Measurements from ENCODE around the gene MBD3L3.

The MBD3L3 gene

GRCh38 chr19:7098096-7098495, 39.6 kb upstream of the MBD3L3 start:
- TF ChIP-seq CTCF (IDR thresholded peaks at IDR 0.05; ENCODE audit: low read depth, low read length): no peak
- H3K4me3 ChIP-seq (replicated peaks in 1 of 2; ENCODE audit: low read depth in 2 of 2, low read length in 2 of 2): peak overlapping the region in 1 of 2 donors; percentile 79
- DNase-seq (ENCODE audit: low read depth in 2 of 2): no peak

- no peak overlapping the region for H3K4me3 ChIP-seq (replicated peaks in 1 of 2; ENCODE audit: low read depth in 2 of 2, low read length in 2 of 2)
- TF ChIP-seq CTCF (IDR thresholded peaks at IDR 0.05; ENCODE audit: low read depth, low read length): no peak
- DNase-seq (ENCODE audit: low read depth in 2 of 2): no peak
These were observed 30.5 kb upstream of the MBD3L3 start for GRCh38 chr19:7088999-7089398.

GRCh38 chr19:7083076-7083956, 24.8 kb upstream of the MBD3L3 start:
- no peak for TF ChIP-seq CTCF (IDR thresholded peaks at IDR 0.05; ENCODE audit: low read depth, low read length)
- peak; percentile 44 to 56 for DNase-seq (ENCODE audit: low read depth in 2 of 2)
- no peak overlapping the region for H3K4me3 ChIP-seq (replicated peaks in 1 of 2; ENCODE audit: low read depth in 2 of 2, low read length in 2 of 2)

- TF ChIP-seq CTCF (IDR thresholded peaks at IDR 0.05; ENCODE audit: low read depth, low read length): no peak
- H3K4me3 ChIP-seq (replicated peaks in 1 of 2; ENCODE audit: low read depth in 2 of 2, low read length in 2 of 2): no peak overlapping the region
- DNase-seq (ENCODE audit: low read depth in 2 of 2): no peak
These were observed 19.5 kb upstream of the MBD3L3 start for GRCh38 chr19:7078008-7078407.

GRCh38 chr19:7076151-7076550, 17.7 kb upstream of the MBD3L3 start:
- no peak overlapping the region for H3K4me3 ChIP-seq (replicated peaks in 1 of 2; ENCODE audit: low read depth in 2 of 2, low read length in 2 of 2)
- no peak for DNase-seq (ENCODE audit: low read depth in 2 of 2)
- TF ChIP-seq CTCF (IDR thresholded peaks at IDR 0.05; ENCODE audit: low read depth, low read length): no peak

GRCh38 chr19:7074705-7075282, 16.3 kb upstream of the MBD3L3 start:
- no peak overlapping the region for H3K4me3 ChIP-seq (replicated peaks in 1 of 2; ENCODE audit: low read depth in 2 of 2, low read length in 2 of 2)
- DNase-seq (ENCODE audit: low read depth in 2 of 2): no peak
- TF ChIP-seq CTCF (IDR thresholded peaks at IDR 0.05; ENCODE audit: low read depth, low read length): no peak

Data from cardiac fibroblast (primary cell).